HUES48 (cell line): ENCODE data around the gene MEGF6.

ENCODE experiments used
- H3K27ac ChIP-seq: one replicate; pipeline ENCODE4 v1.7.0; 2013; ENCODE audit warnings: low read depth, low read length, inconsistent platforms
- H3K27me3 ChIP-seq: 2 replicates; pipeline ENCODE4 v1.6.1; 2013; ENCODE audit warnings: mild to moderate bottlenecking, low read length; ENCODE audit not compliant: control insufficient read depth, insufficient read depth
- H3K36me3 ChIP-seq: 2 replicates; pipeline ENCODE4 v1.6.1; 2013; ENCODE audit warnings: low read length; ENCODE audit not compliant: control insufficient read depth, insufficient read depth
- H3K4me1 ChIP-seq: 2 replicates; pipeline ENCODE4 v1.6.1; 2013; ENCODE audit warnings: mild to moderate bottlenecking, low read length; ENCODE audit not compliant: control insufficient read depth, insufficient read depth
- H3K4me3 ChIP-seq: 2 replicates; pipeline ENCODE4 v1.5.1; 2013; ENCODE audit warnings: mild to moderate bottlenecking, low read depth, low read length
- H3K9ac ChIP-seq: 2 replicates; pipeline ENCODE4 v1.6.1; 2013; ENCODE audit warnings: mild to moderate bottlenecking, low read depth, low read length, moderate library complexity
- H3K9me3 ChIP-seq: 2 replicates; pipeline ENCODE4 v1.6.1; 2013; ENCODE audit warnings: low read length; ENCODE audit not compliant: control insufficient read depth, insufficient read depth

MEGF6 gene

GRCh38 chr1:3467096-3468036 lies 143.9 kb downstream of the MEGF6 start:
- no peak overlapping the region for H3K4me3 ChIP-seq
- H3K36me3 ChIP-seq, result peaks cover 26% of the 10 kb centered on the region
- H3K9ac ChIP-seq, result no peak overlapping the region
- H3K27me3 ChIP-seq, result no peaks in the 10 kb centered on the region
- H3K9me3 ChIP-seq, result no peaks in the 10 kb centered on the region
- H3K4me1 ChIP-seq, result peaks cover 14% of the 10 kb centered on the region
- no peak overlapping the region for H3K27ac ChIP-seq

DNA sequence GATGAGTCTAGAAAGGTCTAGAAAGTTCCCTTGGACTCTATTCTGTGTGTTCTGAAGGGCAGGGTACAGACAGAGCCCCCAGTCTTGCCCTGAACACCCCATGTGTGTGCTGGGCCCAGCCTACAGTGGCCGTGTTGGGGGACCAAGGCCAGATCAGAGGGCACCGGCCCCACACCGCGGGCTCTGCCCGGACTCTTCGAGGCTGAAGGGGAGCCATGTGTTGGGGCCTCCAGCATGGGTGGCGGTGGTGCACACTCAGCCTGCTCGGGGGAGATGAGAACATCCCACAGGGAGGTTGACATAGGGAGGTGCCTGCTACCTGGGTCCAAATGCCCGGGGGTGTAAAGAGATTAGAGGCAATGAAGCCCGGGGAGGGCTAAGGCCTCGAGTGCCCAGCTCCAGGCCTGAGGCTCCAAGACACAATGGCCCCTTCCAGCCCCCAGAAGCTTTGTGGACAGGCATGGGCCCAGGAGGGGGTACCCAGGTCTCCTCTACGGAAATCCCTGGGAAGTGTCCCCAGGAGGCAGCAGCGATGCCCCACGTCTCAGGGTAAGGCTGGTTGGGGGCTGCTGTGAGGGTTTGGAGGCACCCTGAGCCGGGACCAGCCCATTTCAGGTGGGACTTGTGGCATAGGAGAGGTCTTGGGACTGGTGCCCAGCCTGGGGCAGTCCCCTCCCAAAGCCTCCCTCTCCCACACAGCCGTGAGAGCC lies 144.8 kb downstream of the MEGF6 start:
- H3K4me3 ChIP-seq, result no peak overlapping the region
- peaks cover 8% of the 10 kb centered on the region for H3K4me1 ChIP-seq
- H3K36me3 ChIP-seq, result peaks cover 26% of the 10 kb centered on the region
- no peaks in the 10 kb centered on the region for H3K9me3 ChIP-seq
- no peaks in the 10 kb centered on the region for H3K27me3 ChIP-seq
- no peak overlapping the region for H3K9ac ChIP-seq
- H3K27ac ChIP-seq, result no peak overlapping the region

- no peaks in the 10 kb centered on the region for H3K27me3 ChIP-seq
- H3K9me3 ChIP-seq, result no peaks in the 10 kb centered on the region
- H3K9ac ChIP-seq, result no peak overlapping the region
- no peak overlapping the region for H3K27ac ChIP-seq
- H3K4me3 ChIP-seq, result no peak overlapping the region
- H3K36me3 ChIP-seq, result peaks cover 26% of the 10 kb centered on the region
- peaks cover 4% of the 10 kb centered on the region for H3K4me1 ChIP-seq
Observed at GRCh38 chr1:3465935-3466321, 145.4 kb downstream of the MEGF6 start.

GRCh38 chr1:3465091-3465934 lies 146.0 kb downstream of the MEGF6 start:
- H3K36me3 ChIP-seq, result peaks cover 26% of the 10 kb centered on the region
- H3K4me3 ChIP-seq, result no peak overlapping the region
- H3K9ac ChIP-seq, result no peak overlapping the region
- no peaks in the 10 kb centered on the region for H3K4me1 ChIP-seq
- no peak overlapping the region for H3K27ac ChIP-seq
- no peaks in the 10 kb centered on the region for H3K27me3 ChIP-seq
- H3K9me3 ChIP-seq, result no peaks in the 10 kb centered on the region

GRCh38 chr1:3464649-3465025 lies 146.7 kb downstream of the MEGF6 start:
- H3K9ac ChIP-seq, result no peak overlapping the region
- H3K4me3 ChIP-seq, result no peak overlapping the region
- H3K36me3 ChIP-seq, result peaks cover 23% of the 10 kb centered on the region
- no peaks in the 10 kb centered on the region for H3K27me3 ChIP-seq
- no peak overlapping the region for H3K27ac ChIP-seq
- H3K4me1 ChIP-seq, result no peaks in the 10 kb centered on the region
- H3K9me3 ChIP-seq, result no peaks in the 10 kb centered on the region

DNA sequence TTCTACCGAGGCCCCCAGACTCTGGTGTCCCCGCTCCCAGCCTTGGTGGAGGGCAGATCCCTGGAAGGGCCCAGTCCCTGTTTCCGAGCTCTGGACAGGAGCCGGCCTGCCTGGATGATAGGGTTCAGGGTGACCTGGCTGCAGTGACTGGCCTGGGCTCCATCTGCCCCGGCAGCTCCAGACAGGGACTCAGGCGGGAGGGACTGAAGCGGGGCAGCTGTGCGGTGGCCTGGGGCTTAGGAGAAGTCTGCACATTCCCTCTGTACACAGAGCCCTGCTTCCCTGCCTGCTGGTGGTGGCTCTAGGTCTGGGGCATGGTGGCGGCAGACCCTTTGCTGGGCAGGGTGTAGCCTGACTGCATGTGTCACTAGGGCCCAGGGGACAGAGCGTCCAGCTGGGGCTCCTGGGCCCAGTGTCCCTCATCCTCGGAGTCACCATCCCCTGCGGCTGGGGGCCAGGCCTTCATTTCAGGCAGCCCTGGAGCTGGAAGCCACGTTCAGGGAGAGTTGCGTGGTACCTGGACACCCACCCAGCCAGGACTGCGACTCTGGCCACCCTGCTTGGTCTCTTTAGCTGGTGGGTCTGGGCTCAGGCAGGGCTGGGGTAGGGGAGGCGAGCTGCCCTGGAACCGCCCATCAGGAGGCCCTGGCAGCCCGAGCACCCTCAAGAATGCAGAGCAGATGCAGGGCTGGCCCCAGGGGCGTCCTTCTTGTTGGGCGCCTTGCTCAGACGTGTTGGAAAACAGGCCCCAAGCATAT lies 147.2 kb downstream of the MEGF6 start:
- Histone ChIP-seq H3K36me3 (peaks cover 21% of the 10 kb centered on the region), H3K27ac (no peak overlapping the region), H3K27me3 (no peaks in the 10 kb centered on the region), H3K9me3 (no peaks in the 10 kb centered on the region), H3K4me1 (no peaks in the 10 kb centered on the region), H3K4me3 (no peak overlapping the region), H3K9ac (no peak overlapping the region)

DNA sequence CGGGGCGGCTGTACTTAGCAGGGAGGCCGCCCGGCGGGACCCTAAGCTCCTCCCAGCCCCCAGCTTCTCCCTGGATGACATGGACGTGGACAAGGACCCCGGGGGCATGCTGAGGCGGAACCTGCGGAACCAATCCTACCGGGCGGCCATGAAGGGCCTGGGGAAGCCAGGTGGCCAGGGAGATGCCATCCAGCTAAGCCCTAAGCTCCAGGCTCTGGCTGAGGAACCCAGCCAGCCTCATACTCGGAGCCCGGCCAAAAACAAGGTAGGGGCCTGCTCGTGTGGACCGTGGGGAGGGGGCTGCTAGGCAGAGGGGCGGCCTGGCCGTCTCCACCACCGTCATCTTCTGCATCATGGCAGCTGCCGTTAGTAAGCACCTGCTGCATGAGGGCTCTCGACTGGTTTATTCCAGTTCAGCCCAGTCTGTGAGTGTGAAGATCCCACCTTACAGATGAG lies 147.9 kb downstream of the MEGF6 start:
- Histone ChIP-seq H3K27me3 (no peaks in the 10 kb centered on the region), H3K9ac (no peak overlapping the region), H3K4me3 (no peak overlapping the region), H3K27ac (no peak overlapping the region), H3K4me1 (no peaks in the 10 kb centered on the region), H3K36me3 (peaks cover 22% of the 10 kb centered on the region), H3K9me3 (no peaks in the 10 kb centered on the region)

GRCh38 chr1:3463013-3463385 lies 148.3 kb downstream of the MEGF6 start:
- Histone ChIP-seq H3K9me3 (no peaks in the 10 kb centered on the region), H3K36me3 (peaks cover 26% of the 10 kb centered on the region), H3K9ac (no peak overlapping the region), H3K27ac (no peak overlapping the region), H3K4me3 (no peak overlapping the region), H3K4me1 (no peaks in the 10 kb centered on the region), H3K27me3 (no peaks in the 10 kb centered on the region)

- no peak overlapping the region for H3K27ac ChIP-seq
- H3K4me3 ChIP-seq, result no peak overlapping the region
- H3K4me1 ChIP-seq, result no peaks in the 10 kb centered on the region
- peaks cover 26% of the 10 kb centered on the region for H3K36me3 ChIP-seq
- no peaks in the 10 kb centered on the region for H3K27me3 ChIP-seq
- H3K9me3 ChIP-seq, result no peaks in the 10 kb centered on the region
- no peak overlapping the region for H3K9ac ChIP-seq
Observed at GRCh38 chr1:3462356-3463012, 148.8 kb downstream of the MEGF6 start.

- H3K27me3 ChIP-seq, result no peaks in the 10 kb centered on the region
- no peak overlapping the region for H3K4me3 ChIP-seq
- H3K9ac ChIP-seq, result no peak overlapping the region
- no peaks in the 10 kb centered on the region for H3K4me1 ChIP-seq
- H3K27ac ChIP-seq, result no peak overlapping the region
- H3K36me3 ChIP-seq, result peaks cover 26% of the 10 kb centered on the region
- no peaks in the 10 kb centered on the region for H3K9me3 ChIP-seq
Observed at GRCh38 chr1:3461934-3462275, 149.4 kb downstream of the MEGF6 start.
